Measurements from ENCODE around the gene ZYG11A.

Gene ZYG11A

GRCh38 chr1:52880206-52880605 is 37.6 kb downstream of the ZYG11A start:
- DNase-seq, result no peak

DNA sequence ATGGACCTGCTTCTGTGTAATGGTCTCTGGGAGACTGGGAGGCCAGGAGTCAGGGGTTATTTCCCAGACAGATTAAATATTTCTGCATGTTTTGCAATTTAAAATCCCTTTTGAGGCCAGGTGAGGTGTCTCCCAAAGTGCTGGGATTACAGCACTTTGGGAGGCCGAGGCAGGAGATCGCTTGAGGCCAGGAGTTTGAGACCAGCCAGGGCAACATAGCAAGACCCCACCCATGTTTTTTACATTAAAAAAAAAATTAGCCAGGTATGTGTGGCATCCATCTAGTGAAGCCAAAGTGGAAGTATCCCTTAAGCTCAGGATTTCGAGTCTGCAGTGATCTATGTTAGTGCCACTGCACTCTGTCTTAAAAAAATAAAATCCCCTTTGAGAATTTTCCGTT is 44.9 kb downstream of the ZYG11A start:
- no peak for DNase-seq

DNA sequence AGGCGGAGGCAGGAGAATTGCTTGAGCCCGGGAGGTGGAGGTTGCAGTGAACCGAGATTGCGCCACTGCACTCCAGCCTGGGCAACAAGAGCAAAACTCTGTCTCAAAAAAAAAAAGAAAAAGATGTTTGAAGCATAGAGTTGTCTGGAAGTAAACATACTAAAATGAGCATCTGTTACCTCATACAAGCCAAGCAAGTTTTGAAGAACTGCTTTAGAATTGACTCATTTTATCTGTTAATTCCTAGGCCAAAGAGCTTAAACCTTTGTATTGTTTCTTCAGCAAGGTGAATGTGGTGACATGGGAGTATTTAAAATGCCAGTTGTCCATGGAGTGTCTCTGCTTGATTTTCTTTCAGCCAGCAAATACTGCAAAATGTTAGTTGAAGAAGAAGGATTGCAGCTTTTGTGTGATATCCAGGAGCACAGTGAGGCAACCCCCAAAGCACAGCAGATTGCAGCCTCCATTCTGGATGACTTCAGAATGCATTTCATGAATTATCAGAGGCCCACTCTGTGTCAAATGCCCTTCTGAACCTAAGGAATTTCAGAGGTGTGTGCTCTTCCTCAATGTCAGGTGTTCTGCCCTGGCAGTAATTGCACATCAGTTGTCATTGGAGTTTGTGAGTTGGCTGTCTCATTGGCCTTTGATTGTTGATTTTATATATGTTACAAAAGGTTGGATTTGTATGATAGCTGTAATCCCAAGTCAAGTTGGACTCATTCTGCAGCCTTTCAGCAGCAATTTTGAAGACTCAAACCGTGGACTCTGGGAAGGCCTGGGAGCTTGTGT is 50.1 kb downstream of the ZYG11A start:
- DNase-seq, result no peak

DNA sequence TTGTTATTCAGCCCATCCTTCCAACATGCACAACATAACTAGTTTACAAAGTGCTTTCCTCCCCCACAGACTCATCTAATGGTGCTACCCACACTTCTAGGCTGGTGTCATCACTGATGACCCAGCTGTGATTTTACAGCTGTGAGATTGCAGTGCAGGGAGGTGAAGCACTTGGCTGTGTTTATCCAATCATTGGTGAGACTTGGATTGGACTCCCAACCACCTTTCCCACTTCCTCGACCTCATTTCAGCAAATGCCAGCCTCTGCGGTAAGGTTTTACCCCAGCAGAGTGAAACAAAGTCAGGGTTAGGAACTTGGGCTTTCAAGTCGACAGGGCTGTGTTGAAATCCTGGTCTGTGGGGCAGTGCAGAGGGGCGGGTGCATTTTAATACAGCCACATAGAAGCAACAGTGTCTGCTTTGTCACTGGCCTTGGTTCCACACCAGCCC is 56.9 kb downstream of the ZYG11A start:
- no peak for DNase-seq

DNA sequence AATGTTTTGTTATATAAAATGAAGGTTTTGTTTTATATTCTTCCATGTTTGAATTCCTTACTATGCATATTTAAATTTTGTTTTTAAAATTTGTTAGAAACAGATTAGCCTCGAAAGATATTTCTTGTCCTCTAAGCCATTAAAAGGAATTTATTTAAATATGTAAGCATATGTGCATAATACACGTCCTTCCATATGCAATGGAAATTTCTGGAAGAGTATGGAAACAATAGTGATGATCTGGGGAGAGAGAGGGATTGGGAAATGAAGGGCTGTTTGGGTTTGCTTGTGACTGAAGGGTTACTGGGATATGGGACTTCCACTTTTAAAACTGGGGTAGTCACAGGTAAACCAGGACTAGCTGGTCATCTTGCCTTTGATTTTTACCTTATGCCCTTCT is 57.8 kb downstream of the ZYG11A start:
- no peak for DNase-seq

DNA sequence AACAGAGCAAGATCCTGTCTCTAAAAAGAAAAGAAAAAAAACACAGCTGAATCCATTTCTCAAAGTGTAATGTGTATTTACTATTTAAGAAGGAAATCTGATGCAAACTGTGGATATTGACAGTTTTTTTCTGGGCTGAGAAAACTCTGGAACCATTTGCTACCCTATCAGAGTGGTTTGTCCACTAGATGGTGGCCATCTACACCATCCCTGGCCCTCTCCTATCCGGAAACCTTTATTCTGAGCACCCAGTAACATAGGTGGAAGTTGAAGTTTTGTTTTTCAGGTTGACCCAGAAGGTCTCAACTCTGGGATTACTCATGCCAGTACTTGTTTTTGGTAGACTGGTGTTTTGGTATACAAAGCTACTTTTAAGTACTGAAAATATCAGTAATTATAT is 58.8 kb downstream of the ZYG11A start:
- no peak for DNase-seq

- DNase-seq, result no peak
Observed at GRCh38 chr1:52904208-52904926, 61.8 kb downstream of the ZYG11A start.

DNA sequence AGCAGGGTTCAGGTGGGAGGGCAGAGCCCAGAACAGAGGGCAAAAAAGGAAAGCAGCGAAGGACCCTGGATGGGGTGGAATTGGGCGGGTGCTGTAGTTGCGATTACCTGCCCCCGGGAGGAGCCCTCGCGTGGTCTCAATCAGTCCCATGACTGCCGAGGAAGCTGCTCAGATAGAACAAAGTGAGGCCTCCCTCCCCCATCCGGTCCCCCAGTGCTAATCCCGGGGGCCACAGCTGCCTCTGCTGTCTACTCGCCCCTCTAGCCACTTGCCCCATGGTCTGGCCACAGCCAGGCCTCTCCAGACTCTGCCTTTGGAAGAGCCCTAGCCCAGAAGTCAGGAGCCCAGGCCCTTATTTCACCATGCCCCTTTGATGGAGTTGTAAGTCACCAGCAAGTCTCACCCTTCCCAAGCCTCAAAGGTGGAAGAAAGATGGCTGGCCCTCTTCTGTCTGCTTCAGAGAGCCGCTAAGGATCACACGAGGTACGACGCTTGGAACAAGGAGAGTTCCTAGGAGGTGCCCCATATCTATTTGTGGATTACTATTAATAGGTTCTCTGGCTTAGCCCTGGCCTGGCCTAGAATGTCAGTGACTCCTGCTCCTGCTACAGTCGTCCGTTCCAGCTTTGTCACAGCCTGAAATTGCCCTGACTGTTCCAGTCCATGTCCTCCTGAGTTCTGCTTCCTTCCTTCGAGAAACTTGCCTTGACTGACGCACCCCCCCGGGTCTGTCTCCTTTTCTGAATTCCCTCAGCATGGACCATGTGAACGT is 62.6 kb downstream of the ZYG11A start:
- peak in 1 of 2 donors; percentile 34 for DNase-seq

GRCh38 chr1:52906135-52906603 is 63.6 kb downstream of the ZYG11A start:
- DNase-seq, result no peak

GRCh38 chr1:52907068-52907811 is 64.7 kb downstream of the ZYG11A start:
- no peak for DNase-seq

DNA sequence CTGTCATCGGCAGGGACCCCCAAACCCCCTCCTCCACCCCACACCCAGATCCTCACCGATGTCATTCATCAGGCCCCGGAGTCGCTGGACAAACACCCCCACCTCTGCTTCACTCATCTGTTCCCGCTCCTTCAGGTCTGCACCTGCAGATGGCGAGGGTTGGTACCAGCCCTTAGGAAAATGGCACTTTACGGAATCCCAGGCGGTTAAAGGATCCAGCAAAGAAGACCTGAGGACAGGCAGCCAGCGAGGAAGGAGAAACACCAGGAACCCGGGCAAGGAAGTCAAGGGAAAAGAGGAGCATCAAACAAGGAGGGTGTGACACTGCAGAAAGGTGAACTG is 65.2 kb downstream of the ZYG11A start:
- DNase-seq, result no peak

DNA sequence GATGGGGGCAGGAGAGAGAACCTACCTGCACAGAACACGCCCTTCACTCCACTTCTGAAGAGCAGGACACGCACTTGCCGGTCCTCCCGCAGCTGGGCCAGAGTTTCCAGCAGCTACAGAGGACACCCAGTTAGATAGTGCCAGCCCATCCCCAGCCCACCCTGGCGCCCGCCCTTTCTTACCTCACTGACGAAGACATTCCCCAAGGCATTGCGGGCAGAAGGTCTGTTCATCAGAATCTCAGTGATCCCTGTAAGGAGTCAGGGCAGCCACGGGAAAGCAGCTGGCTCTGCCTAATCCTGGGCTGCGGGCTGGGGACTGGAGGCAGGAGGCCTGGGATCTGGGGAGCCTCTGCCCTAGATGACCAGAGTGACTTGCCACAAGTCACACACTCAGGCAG is 69.0 kb downstream of the ZYG11A start:
- no peak for DNase-seq

GRCh38 chr1:52913014-52913413 is 70.5 kb downstream of the ZYG11A start:
- DNase-seq, result no peak

GRCh38 chr1:52913537-52913936 is 71.0 kb downstream of the ZYG11A start:
- DNase-seq, result no peak

DNA sequence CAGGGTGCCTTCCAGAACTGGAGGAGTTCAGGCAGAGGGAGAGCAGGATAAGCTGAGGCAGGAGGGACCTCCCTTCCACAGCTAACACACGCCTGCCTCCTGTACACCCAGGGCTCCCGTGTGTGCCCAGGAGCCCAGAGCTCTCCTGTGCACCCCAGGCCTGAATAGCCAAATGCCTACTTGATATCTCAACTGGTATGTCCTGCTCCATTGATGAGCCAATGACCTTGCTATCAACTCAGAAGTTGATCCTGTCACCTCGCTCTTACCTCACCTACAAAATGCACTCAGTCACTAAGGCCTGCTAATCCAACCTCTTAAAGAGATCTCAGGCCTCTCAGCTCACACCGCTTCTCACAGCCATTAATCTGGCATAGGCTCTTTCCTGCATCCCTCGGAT is 71.9 kb downstream of the ZYG11A start:
- no peak for DNase-seq

DNA sequence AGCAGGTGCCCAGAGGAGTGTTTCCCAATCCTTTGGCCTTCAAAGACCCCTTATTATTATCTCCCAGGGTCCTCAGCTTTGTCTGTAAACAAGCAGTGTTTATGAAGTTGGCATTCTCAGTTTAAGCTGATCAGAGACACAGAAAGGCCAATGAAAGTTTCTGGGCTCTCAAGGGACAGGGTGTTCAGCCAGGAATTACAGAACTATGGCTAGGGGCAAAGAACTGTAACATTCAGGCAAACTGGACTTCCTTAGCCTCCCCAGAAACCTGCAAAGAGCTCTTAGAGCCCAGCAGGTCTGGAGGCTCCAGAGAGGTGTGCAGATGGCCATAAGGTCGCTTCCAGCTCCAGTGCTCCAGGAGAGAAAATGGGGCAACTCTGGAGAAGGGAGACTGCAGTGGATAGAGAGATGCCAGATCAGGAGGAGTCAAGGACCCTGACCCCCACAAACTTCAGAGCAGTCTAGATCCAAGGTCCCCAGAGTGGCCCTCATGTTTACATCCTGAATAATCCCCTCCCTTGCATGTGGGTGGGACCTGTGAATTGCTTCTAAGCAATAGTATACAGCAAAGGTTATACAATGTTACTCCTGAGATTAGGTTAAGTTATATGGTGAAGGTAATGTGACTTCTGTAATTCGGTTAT is 72.8 kb downstream of the ZYG11A start:
- no peak for DNase-seq

- DNase-seq, result no peak
Observed at GRCh38 chr1:52915855-52916220, 73.3 kb downstream of the ZYG11A start.

GRCh38 chr1:52916241-52916975 is 73.8 kb downstream of the ZYG11A start:
- DNase-seq, result no peak

DNA sequence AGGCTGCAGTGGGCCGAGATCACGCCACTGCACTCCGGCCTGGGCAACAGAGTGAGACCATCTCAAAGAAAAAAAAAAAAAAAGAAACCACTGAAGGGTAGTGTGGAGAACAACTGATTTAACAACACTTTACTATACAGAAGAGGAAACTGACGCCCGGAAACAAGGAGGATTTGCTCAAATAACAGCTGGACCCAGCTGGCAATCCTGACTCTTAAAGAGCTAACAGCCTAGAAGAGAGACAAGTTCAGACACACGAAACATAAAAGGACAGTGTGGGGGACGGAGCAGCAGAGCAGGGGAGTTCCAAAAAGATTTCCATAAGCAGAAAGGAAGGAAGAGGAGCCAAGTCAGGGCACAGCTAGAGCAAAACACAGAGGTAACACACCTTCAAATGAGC is 74.6 kb downstream of the ZYG11A start:
- DNase-seq, result no peak

DNA sequence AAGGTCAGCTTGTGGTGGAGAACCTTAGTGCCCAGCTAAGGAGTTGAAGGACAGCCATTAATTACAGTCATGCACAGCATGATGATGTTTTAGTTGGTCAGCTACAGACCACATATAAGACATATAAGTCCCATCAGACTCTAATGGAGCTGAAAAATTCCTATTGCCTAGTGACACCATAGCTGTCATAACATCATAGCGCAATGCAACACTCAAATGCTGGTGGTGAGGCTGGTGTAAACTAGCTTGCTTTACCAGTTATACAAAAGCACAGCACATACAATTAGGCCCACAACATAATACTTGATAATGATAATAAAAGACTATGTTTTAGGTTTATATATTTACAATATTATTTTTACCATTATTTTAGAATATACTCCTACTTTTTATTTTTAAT is 75.0 kb downstream of the ZYG11A start:
- DNase-seq, result no peak

DNA sequence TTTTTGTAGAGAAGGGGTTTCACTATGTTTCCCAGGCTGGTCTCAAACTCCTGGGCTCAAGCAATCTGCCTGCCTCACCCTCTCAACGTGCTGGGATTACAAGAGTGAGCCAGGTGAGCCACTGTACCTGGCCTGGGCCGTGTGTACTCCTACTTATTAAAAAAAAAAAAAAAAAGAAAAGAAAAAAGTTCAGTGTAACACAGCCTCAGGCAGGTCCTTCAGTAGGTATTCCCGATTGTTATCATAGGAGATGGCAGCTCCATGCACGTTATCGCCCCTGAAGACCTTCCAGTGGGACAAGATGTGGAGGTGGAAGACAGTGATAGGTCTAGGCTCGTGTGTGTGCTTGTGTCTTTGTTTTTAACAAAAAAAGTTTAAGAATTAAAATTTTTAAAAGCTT is 75.6 kb downstream of the ZYG11A start:
- DNase-seq, result no peak
